ENCODE results near the gene PRKCA.

DNA sequence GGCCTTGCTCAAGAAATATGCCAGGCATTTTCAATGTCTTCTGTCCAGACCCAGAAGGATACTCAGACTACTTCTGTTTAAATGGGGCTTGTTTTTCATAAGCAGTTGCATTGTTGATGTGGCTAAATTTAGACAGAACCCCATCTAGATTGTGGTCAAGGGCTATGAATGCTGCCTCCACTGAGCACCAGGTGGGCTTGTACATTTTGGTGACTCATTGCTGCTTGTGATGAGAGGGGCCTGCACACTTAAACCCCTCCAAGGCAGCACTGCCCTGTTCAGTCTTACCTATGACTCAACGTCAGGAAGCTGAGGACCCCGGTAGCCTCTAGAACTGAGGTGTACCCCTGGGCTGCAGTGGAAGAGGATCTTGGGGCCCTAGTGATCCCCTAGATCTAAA is 144.0 kb downstream of the PRKCA start:
- no peak for TF ChIP-seq POLR2AphosphoS5 (IDR thresholded peaks at IDR 0.05; ENCODE audit: borderline replicate concordance, low read depth, low read length)
- TF ChIP-seq EZH2 (IDR thresholded peaks at IDR 0.05): no peak
- TF ChIP-seq FOXP2 (optimal IDR thresholded peaks at IDR 0.05; ENCODE audit: control extremely low read depth, extremely low read length, insufficient read depth): no peak

All from SK-N-MC (cell line).